IPS-NIHi11 (cell line): ENCODE measurements around the gene ALPK3.

Source experiments
- DNase-seq: peaks from one replicate; pipeline ENCODE4 v3.0.0; 2012; ENCODE audit warnings: mixed read lengths, low spot score

ALPK3 gene

DNA sequence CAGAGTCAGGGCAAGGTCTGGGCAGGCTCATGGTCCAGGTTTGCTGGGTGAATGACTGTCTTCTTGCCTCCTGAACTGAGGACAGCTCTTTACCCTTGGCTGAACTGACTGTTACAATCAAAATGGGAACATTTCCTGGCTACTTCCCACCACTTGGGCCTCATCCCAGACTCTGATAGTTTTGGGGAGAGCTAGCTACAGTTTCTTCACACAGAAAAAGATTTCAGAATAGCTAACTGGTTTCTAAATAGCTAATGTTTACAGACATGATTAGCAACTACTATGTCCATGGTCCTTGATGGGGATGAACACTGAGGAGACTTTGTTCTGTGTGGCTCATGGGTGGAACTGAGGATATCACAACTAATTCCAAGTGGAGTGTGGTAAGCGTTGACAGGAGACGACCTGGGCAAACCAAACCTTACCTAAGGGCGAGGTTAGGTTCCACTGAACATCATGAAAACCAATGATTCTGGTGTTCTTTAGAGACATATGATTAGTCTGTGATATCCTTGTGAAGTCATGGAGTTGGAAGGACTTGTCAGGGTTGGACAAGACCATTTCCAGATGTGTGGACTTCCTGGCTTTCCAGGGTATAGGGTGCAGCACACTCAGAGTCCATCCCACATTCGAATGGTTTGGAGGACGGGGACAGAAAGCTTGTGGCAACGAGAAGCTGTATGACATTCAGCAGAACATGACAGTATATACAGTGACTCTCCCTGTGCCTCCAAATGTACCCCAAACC lies 7.3 kb downstream of the ALPK3 start:
- no peak for DNase-seq

DNA sequence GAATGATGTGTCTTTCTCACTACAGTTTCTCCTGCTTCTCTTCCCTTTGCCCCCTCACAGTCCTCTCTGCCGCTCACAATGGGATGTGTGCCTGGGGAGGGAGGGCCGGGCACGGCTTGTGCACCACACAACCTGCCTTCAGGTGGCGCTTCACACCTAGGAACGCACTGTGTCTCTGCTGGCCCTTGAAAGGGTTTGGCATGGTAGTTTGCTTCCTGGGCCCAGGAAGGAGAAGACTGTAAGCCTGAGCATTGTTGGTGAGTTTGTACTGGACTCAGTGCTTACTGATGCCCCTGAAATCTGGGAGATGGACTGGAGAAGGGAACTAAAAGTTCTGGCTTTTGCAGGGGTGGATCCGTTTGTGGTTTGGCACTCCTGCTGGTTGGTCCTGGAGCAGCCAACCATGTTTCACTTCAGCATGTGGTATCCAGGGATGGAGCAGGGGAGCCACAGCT lies 9.2 kb downstream of the ALPK3 start:
- DNase-seq, result peak; percentile 82

DNA sequence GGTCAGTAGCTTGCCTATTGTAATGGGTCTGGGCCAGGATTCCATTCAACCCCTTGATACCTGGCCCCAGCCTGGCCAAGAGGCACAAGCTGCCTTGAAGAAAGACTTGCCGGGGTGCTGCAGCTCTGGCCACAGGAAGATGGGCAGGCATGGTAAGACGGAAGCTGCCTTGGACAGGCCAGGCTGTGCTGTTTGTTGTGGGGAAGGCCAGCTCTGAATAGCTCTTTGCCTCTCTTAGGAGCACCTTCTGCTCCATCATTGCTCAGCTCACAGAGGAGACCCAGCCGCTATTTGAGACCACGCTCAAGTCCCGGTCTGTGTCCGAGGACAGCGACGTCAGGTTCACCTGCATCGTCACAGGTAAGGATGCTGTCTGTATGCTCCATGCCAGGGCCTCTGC lies 10.1 kb downstream of the ALPK3 start:
- no peak for DNase-seq

DNA sequence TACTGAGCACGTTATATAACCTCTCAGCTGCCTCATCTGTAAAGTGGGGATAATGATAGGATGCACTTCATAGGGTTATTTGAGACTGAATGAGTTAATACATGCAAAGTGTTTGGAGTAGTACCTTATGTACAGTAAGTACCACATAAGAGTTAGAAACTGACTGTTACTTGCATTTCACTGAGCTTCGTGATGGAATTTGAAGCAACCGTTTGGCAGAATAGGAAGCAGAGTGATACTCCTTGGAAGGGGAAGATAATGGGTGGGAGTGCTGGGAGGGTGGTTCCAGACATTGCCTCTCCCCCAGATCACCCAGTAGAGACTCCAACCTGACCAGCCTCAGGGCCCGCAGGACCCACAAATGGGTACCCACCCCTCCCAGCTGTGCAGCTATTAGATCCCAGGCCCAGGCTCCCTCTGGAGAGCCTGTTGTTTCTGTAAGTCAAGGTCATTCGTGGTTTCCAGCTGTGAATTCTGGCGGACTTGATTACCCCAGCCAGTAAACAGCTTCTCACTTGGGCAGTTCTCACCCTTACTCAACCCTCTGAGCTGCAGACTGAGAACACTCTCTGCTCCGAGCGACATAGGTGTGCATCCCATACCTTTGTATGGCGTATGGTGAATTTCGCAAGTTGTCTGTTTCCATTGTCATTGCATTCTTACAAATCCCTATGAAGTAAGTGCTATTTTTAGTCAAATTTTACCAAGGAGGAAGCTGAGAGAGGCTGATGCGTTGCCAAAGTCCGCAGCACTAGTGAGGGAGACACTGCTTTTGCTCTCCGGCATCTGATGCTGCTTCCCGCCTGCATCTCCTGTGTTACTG lies 11.1 kb downstream of the ALPK3 start:
- DNase-seq, result no peak

DNA sequence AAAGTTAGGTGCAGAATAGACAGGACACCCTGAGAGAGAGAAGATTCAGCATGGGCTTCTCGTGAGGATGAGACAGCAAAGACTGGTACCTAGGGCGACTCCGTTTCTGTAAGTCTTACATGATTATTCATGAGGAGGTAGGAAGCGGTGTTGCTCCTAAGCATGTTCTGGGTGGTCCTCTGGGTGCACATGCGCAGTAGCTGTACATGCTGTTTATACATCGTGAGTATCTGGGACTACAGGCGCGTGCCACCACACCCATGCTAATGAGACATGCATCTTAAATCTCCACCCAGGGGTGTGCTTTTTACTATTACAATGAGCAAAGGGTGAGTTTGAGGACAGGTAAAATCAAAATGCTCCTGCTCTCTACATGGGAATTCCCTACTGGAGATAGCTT lies 12.3 kb downstream of the ALPK3 start:
- DNase-seq, result no peak

DNA sequence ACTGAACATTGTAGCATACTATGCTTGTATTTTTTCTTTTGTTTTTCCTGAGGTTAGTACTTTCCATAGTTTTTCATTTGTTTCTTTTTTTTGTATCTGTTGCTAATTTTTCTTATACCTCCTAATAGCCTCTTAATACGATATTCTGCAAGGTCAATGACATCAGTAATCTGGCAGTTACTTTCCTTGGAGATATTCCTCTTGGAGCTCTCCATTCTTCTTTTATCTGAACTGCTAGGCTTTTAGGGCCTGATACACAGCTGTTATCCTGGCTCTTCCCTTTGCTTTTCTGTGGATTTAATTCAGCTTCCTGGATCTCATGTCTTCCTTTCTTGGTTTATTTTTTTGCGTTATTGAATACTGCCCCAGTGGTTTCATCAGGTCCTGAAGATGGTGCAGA lies 12.9 kb downstream of the ALPK3 start:
- DNase-seq, result no peak

DNA sequence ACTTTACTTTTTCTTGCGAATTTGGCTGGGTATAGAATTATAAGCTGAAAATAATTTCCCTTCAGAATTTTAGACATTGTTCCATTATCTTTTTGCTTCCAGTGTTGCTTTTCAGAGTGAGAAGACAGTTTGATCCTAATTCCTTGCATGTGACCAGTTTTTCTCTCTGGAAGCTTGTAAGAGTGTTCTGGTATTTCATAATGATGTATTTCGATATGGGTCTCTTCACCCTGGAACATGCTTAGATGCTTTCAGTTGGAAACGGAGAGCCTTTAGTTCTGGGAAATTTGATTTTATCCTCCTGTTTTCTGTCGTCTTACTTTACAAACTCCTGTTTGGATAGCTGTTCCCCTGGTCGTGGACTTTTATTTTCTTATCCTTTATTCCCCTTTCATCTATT lies 13.9 kb downstream of the ALPK3 start:
- no peak for DNase-seq

DNA sequence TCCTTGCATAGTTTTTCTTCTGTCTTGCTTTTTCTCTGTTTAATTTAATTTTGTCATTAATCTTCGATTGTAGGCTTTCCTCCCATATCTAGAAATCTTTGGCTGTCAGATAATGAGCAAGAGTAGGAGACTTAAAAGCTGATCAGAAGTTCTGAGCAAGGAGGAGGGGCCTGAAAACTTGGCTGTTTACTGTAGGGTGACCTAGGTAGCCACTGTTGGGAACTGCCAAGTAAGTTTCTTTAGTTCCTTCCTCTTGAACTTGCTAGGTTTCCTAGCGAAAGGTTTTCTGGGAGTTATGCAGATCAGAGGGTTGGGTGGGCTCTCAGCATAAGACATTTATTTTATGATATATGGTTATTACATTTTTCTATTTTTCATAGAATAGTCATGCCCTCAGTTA lies 14.5 kb downstream of the ALPK3 start:
- no peak for DNase-seq

DNA sequence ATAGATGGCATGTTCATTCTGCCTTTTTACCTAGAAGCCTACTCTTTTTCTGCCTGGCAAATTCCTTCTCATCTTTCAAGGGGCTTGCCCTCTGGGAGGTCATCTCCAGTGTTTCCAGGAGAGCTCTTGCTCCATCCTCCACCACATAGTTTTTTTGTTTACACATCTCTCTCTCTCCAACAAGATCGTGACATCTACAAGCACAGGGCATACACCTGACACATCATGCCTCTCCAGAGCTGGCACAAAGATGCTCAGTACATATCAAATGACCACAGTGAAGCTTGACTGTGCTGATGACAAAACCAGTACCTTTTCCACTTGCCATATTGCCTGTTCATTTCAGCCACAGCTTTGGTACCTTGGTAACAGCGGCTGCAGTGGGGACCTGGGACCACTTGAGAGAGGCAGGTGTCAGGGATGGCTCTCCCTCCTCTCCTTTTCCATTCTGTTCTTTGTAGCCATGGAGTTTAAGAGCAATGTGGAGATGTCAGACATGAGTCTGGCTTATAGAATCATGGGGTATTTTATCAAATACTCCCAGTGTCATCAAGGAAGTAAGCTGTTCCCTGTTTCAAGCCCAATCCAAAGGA lies 15.4 kb downstream of the ALPK3 start:
- DNase-seq, result no peak

DNA sequence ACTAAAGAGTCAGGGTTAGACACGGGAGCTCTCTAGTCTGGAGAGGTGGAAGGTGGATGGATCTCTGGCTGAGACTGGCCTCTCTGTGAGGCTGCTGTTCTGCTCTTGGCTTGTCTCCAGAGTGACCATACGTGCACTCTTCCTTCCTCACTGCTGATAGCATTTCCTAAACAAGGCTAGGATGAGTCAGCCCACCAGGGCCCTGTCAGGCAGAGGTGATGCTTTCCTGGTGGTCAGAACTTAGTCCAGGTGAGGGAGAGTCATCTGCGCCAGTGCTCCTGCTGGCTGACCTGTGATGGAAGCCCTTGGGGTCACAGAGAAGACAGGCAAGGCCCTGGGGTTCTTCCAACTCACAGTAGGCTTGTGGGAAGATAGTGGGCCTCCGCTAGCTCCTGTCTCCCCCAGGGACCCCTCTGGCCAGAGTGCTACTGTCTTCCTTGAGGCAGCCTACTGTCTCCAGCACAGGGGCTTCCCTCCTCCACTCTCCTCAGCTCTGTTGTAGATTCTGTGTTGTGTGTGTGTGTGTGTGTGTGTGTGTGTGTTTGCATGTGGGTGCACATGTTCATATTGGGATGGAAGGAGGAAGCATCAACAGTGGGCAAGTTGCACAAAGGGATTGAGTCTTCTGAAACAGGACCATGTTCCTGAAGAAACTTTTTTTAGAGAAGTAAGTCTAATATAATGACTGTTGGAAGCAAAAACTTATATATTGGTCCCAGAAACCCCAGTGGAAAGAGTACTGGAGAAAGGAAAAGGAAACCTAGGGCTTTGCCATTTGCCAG lies 16.5 kb downstream of the ALPK3 start:
- no peak for DNase-seq

DNA sequence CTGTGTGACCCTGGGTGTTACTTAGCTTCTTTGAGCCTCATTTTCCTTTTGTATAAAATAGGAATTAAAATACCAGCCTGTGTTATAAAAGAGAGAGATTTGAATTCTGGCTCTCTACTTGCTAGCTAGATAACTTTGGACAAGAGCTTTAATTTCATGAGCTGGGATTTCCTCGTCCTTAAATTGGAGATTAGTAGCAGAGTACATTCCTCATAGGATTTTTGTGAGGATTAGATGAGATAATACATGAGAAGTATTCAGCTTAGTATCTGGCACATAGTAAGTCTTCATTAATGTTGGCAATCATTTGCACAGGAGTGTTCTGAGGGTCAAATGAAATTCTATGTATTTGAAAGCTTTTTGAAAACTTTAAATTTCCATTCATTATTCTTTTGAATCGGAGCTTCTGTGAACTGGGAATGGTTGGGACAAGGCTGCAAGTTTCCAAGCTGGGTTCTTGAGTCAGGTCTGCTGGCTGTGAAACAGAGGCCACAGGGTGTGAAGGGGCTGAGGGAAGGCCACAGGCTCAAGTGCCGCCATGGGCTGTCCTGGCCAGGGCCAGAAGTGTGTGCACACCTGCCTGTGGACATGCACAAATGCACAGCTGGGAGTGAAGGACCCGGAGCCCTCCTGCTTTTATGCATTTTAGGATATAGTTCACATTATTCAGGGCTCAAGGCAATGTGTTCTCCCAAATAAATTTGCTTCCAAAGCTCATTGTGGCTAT lies 17.2 kb downstream of the ALPK3 start:
- no peak for DNase-seq

DNA sequence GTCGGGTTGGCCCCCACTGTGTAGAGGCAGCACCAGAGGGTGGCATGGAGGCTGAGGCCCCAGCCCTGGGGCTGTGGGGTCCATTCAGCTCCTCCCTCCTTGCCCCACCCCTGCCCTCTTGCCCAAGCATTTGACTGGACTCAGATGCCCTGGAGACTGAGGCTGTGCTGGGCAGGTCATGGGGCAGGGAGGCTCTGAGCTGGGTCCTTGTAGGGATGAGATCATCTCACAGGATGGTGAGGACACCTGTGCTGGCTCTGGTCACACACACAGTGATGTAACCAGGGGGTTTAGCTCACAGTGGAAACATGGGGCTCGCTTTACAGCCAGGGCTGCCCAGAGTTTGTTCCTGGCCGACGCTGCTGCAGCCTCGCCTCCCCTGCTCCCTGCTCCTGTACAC lies 17.8 kb downstream of the ALPK3 start:
- no peak for DNase-seq

DNA sequence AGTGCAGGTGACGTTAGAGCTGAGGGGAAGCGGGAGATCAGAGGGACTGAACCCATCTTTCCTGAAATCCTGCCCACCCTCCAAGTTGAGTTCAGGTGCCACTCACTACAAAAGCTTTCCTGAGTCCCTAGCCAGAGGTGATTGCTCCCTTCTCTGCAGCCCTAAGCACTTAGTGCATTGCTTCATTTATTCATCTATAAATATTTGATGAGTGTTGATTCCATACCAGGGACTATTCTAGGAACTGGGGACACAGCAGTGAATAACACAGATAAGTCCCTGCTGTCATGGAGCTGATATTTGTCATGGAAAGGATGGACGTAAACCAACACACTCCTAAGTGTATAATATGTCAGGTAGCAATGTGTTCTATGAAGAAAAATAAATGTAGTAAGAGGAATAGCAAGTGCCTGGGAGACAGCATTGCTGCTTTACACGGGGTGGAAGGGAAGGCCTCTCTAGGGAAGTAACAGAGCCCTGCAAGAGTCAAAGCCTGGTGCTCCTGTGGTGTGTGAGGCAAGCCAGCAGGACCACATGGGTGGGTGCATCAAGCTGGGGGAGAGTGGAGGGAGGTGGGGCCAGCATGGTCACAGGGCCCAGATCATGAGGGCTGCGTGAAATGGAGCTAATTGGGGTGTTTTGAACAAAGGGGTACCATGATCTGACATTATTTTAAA lies 18.6 kb downstream of the ALPK3 start:
- no peak for DNase-seq

DNA sequence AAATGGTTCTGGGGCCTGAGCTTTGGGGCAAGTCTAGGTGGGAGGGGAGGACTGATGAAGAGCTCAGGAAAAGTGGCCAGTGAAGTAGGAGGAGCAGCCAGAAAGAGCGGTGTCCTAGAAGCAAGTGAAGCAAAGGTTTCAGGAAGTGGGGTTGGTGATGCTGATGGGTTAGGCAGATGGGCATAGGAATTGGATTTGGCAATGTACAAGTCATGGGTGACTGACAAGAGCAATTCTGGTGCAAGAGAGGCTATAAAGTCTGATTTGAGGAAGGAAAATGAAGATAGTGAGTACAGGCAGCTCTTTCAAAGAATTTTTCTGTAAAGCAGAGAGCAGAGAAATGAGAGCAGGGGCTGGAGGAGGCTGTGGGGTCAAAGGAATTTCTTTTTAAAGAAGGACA lies 19.7 kb downstream of the ALPK3 start:
- DNase-seq, result no peak

DNA sequence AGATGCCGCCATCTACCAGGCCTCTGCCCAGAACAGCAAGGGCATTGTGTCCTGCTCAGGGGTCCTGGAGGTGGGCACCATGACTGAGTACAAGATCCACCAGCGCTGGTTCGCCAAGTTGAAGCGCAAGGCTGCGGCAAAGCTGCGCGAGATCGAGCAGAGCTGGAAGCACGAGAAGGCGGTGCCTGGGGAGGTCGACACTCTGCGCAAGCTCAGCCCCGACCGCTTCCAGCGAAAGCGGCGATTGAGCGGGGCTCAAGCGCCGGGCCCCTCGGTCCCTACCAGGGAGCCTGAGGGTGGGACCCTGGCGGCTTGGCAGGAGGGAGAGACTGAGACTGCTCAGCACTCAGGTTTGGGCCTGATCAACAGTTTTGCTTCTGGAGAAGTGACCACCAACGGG lies 22.6 kb downstream of the ALPK3 start:
- DNase-seq, result no peak

DNA sequence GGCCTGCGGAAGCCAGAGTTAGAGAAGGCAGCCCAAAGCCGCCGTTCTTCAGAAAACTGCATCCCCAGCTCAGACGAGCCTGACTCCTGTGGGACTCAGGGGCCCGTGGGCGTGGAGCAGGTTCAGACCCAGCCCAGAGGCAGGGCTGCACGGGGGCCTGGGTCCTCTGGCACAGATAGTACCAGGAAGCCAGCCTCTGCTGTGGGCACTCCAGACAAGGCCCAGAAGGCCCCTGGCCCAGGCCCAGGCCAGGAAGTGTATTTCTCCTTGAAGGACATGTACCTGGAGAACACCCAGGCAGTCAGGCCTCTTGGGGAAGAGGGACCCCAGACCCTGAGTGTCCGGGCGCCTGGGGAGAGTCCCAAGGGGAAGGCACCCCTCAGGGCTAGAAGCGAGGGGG lies 23.1 kb downstream of the ALPK3 start:
- no peak for DNase-seq

DNA sequence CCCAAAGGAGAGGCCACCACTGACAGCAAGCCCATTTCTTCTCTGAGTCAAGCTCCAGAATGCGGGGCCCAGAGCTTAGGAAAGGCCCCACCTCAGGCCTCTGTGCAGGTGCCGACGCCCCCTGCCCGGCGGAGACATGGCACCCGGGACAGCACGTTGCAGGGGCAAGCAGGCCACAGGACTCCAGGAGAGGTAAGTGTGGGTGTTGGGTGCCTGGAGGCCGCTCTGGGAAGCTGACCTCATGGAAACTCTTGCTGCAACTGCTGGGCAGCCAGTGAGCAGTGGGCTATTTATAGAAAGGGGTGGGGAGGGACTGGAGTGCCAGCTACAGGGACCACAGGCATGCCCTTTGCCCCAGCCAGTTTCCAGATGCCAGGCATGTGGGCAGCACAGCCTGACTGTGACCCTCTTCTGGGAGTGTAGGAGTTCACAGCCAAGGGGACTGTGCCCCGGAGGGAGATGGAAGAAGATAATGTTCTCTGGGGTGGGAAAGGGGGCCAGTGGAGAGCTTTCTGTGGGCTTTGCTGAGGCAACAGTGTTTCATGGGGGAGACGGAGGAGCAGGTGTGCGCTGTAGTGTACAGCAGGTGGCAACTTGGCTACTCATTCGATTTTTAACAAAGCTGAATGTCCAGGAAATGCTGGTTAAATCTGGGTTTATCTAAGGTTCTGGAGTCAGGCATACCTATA lies 23.7 kb downstream of the ALPK3 start:
- DNase-seq, result no peak

DNA sequence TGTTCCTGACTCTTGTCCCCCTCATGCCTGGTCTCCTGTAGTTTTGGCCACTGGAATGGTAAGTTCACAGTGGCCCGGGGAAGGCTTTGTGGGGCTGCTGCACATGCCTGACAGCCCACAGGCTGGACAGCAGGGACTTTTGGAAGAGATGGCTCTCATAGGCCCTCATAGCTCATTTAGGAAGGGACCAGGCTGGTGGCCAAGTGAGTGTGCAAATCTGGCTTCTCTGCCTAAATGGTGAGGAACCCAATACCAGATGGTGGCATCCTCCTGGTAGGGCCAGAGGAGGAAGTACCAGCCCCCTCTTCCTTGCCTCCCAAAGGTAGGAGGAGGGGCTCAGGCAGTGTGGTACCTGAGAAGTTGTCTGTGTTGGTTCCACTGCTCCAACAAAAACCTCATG lies 25.6 kb downstream of the ALPK3 start:
- no peak for DNase-seq

DNA sequence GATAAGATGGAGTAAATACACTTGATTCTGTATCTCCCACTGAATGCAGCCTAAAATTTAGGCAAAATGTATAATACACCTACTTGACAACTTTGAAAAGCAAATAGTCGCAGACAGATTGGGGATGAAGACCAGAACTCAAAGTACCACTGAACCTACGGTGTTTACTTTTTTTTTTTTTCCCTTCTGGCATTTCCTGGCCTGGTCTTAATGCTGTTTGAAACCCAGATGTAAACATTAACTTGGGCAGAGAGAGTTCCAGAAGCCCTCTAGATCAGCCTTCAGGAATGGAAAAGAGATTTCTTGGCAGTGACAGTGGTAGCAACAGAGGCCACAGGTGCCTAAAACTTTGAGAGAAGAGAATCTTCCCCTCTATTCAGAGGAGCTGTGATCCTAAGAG lies 27.8 kb downstream of the ALPK3 start:
- no peak for DNase-seq

DNA sequence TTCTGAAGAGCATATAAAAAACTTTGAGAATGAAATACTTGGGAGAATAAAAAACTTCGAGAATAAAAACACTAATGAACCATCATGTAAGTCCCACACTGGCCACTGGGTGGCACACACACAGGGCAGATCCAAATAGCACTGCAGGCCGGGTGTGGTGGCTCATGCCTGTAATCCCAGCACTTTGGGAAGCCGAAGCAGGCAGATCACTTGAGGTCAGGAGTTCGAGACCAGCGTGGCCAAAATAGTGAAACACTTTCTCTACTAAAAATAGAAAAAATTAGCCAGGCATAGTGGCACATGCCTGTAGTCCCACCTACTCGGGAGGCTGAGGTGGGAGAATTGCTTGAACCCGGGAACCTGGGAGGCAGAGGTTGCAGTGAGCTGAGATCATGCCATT lies 28.5 kb downstream of the ALPK3 start:
- DNase-seq, result peak; percentile 56

DNA sequence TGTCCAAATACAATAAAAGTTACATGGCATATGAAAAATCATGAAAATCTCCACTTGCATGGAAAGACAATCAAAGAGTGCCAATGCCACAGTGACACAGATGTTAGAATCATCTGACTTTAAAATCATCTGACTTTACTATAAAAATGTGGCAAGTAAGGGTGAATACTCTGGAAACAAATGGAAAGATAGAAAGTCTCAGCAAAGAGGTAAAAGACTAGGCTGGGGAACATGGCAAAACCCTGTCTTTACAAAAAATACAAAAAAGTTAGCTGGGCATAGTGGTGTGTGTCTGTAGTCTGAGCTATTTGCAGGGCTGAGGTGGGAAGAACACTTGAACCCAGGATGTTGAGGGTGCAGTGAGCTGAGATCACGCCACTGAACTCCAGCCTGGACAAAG lies 29.1 kb downstream of the ALPK3 start:
- DNase-seq, result no peak
